ENCODE measurements around the gene PSME2. TPM values are rescaled to one million over a fixed set of nuclear protein-coding genes. Genes with fewer than 3 reads are reported as not detected.
A peak's percentile ranks its signal among the peaks of the same experiment; 100 is the strongest.

The PSME2 gene
- total and polyA plus RNA-seq, 9 of the 15 experiments (the other 6 are each of a cell fraction or from before 2014, with no cell fraction given): 111 to 579 (median 159) TPM

DNA sequence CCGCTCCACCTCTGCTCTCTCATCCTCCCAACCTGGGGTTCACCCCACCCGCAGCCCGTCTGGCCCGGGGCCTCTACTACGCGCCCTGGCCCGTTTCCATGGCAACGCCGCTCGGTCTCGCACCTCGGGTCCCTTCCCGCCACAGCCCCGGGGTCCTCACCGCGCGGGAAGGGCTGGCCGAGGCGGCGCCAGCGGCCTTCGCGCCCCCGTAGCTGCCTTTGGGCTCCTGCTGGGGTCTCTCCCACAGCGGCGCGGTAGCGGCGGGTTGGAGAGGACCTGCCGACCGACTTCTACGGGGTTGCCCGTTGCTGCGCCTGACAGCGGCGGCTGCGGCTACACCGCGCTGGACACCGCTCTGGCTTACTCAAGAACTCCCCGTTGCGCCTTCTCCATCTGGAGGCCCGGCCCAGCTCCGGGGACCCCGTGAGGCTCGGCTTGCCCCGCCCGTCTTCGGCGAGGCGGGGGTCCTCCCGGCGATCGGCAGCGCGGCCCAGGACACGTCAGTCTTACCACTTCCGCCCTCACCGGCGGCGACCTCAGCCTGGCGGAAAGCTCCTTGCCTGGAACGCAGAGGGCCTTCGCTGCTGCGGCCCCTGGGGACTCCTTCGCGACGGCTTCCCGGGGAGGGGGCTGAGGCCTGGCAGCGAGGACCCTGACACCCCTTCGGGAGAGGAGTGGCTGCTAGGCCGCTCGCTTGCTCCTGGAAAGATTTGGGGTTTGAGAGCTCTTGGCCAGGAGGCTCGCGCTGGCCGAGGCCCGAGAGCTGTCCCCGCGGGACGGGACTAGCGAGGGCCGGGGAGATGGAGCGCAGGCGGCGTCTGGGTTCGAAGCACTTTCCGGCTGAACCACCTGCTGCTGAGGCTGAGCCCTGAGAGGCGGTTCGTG, 49.0 kb upstream of the PSME2 start, which contains the start of gene TM9SF1 (continued):
- no peak for TF ChIP-seq SRSF9 (IDR thresholded peaks at IDR 0.05; ENCODE audit: borderline replicate concordance, low read depth, low read length)
- peak; percentile 71 for TF ChIP-seq PKNOX1 (IDR thresholded peaks at IDR 0.05)
- TF ChIP-seq, protein P1, sequence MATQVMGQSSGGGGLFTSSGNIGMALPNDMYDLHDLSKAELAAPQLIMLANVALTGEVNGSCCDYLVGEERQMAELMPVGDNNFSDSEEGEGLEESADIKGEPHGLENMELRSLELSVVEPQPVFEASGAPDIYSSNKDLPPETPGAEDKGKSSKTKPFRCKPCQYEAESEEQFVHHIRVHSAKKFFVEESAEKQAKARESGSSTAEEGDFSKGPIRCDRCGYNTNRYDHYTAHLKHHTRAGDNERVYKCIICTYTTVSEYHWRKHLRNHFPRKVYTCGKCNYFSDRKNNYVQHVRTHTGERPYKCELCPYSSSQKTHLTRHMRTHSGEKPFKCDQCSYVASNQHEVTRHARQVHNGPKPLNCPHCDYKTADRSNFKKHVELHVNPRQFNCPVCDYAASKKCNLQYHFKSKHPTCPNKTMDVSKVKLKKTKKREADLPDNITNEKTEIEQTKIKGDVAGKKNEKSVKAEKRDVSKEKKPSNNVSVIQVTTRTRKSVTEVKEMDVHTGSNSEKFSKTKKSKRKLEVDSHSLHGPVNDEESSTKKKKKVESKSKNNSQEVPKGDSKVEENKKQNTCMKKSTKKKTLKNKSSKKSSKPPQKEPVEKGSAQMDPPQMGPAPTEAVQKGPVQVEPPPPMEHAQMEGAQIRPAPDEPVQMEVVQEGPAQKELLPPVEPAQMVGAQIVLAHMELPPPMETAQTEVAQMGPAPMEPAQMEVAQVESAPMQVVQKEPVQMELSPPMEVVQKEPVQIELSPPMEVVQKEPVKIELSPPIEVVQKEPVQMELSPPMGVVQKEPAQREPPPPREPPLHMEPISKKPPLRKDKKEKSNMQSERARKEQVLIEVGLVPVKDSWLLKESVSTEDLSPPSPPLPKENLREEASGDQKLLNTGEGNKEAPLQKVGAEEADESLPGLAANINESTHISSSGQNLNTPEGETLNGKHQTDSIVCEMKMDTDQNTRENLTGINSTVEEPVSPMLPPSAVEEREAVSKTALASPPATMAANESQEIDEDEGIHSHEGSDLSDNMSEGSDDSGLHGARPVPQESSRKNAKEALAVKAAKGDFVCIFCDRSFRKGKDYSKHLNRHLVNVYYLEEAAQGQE (IDR thresholded peaks at IDR 0.05; ENCODE audit: borderline replicate concordance): no peak
- TF ChIP-seq, protein P1 (CRISPR knock-in tag; IDR thresholded peaks at IDR 0.05; ENCODE audit: low read depth): no peak
- TF ChIP-seq ZNF217 (CRISPR knock-in tag; IDR thresholded peaks at IDR 0.05): no peak
- TF ChIP-seq ARID2 (IDR thresholded peaks at IDR 0.05): no peak
- TF ChIP-seq ETV1 (tag; conservative IDR thresholded peaks at IDR 0.05; ENCODE audit: low read depth): peak; percentile 65
- TF ChIP-seq KDM1A (IDR thresholded peaks at IDR 0.05): no peak
- no peak for TF ChIP-seq MAFF (IDR thresholded peaks at IDR 0.05; ENCODE audit: low read length)
- TF ChIP-seq SAFB (IDR thresholded peaks at IDR 0.05; ENCODE audit: borderline replicate concordance, low read depth, low read length): no peak
- TF ChIP-seq MITF (IDR thresholded peaks at IDR 0.05): no peak
- no peak for TF ChIP-seq MAFK (IDR thresholded peaks at IDR 0.05; ENCODE audit: low read length)
- TF ChIP-seq MTA3 (IDR thresholded peaks at IDR 0.05; ENCODE audit: borderline replicate concordance): no peak; the same call in 1 of the 2 replicates
- TF ChIP-seq HCFC1 (IDR thresholded peaks at IDR 0.05; ENCODE audit: low read depth, low read length): peak; percentile 84
- TF ChIP-seq, protein P2, sequence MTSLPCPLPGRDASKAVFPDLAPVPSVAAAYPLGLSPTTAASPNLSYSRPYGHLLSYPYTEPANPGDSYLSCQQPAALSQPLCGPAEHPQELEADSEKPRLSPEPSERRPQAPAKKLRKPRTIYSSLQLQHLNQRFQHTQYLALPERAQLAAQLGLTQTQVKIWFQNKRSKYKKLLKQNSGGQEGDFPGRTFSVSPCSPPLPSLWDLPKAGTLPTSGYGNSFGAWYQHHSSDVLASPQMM (CRISPR knock-in tag; IDR thresholded peaks at IDR 0.05): no peak
- no peak for TF ChIP-seq DPF2 (IDR thresholded peaks at IDR 0.05)
- no peak for TF ChIP-seq ZNF384 (IDR thresholded peaks at IDR 0.05; ENCODE audit: low read depth, low read length)

All from K562 (cell line).